MM.1S (cell line): ENCODE results near the gene GPBP1L1.

Experiments
- EZH2 ChIP-seq: fragments of 300-600 bp; sonication (generic); optimal IDR thresholded peaks from 2 replicates; pipeline ENCODE3; 2017; ENCODE audit warnings: low read depth, mild to moderate bottlenecking, antibody characterized with exemption, low read length, mixed read lengths
- EZH2phosphoT487 ChIP-seq: fragments of 300-600 bp; sonication (generic); IDR thresholded peaks from 2 replicates; pipeline ENCODE4 v1.6.1; 2018; ENCODE audit warnings: antibody characterized with exemption, low read length
- TF ChIP-seq, protein P1 (sequence below): fragments of 300-600 bp; sonication (generic); IDR thresholded peaks from 2 replicates; pipeline ENCODE4 v1.5.1; 2016; ENCODE audit warnings: antibody characterized with exemption, low read length, mixed read lengths

DNA sequence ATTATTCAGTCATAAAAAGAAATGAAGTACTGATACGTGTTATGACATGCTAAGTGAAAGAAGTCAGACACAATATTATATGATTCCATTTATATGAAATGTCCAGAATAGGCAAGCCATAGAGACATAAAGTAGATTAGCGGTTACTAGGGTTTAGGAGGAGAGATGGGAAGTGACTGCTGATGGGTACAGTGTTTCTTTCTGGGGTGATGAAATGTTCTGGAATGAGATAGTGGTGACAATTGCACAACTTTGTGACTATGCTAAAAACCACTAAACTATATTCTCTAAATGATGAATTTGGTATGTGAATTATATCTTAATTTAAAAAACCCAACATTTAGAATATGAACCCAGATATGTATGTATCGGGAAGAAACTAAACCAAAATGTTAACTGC, 36.5 kb upstream of the GPBP1L1 start:
- TF ChIP-seq, protein P1, sequence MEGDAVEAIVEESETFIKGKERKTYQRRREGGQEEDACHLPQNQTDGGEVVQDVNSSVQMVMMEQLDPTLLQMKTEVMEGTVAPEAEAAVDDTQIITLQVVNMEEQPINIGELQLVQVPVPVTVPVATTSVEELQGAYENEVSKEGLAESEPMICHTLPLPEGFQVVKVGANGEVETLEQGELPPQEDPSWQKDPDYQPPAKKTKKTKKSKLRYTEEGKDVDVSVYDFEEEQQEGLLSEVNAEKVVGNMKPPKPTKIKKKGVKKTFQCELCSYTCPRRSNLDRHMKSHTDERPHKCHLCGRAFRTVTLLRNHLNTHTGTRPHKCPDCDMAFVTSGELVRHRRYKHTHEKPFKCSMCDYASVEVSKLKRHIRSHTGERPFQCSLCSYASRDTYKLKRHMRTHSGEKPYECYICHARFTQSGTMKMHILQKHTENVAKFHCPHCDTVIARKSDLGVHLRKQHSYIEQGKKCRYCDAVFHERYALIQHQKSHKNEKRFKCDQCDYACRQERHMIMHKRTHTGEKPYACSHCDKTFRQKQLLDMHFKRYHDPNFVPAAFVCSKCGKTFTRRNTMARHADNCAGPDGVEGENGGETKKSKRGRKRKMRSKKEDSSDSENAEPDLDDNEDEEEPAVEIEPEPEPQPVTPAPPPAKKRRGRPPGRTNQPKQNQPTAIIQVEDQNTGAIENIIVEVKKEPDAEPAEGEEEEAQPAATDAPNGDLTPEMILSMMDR: no peak
- no peak for TF ChIP-seq EZH2
- no peak for TF ChIP-seq EZH2phosphoT487
